NT2/D1 (cell line): ENCODE measurements around the gene CCDC92.
"Not testable (repeated sequence)": the region's sequence is repeated elsewhere in the genome, so short reads cannot be mapped to it uniquely, and the experiment has no call there.

Experiments used
- DNase-seq: peaks from one replicate; pipeline ENCODE4 v3.0.0-alpha.2; 2011; ENCODE audit warnings: low read depth, low spot score
- H3K27me3 ChIP-seq: 2 replicates; pipeline ENCODE4 v1.6.0; 2011; ENCODE audit warnings: mild to moderate bottlenecking; ENCODE audit not compliant: insufficient read length, insufficient read depth
- H3K36me3 ChIP-seq: 2 replicates; pipeline ENCODE4 v1.6.1; 2011; ENCODE audit warnings: mild to moderate bottlenecking, low read length, mixed read lengths; ENCODE audit not compliant: insufficient read depth, insufficient read length
- H3K4me1 ChIP-seq: 2 replicates; pipeline ENCODE4 v1.5.1; 2011; ENCODE audit not compliant: insufficient read depth, insufficient read length
- H3K4me3 ChIP-seq: 2 replicates; pipeline ENCODE4 v1.5.1; 2011; ENCODE audit warnings: low read depth; ENCODE audit not compliant: insufficient read length
- H3K9ac ChIP-seq: 2 replicates; pipeline ENCODE4 v1.6.0; 2011; ENCODE audit warnings: low read depth; ENCODE audit not compliant: insufficient read length
- H3K9me3 ChIP-seq: 2 replicates; pipeline ENCODE4 v1.5.1; 2011; ENCODE audit warnings: mild to moderate bottlenecking, low read length; ENCODE audit not compliant: insufficient read depth
- SUZ12 ChIP-seq: IDR thresholded peaks from 2 replicates; pipeline ENCODE4 v1.6.1; 2011; ENCODE audit not compliant: insufficient read length, insufficient read depth; ENCODE audit errors: extremely low read depth
- YY1 ChIP-seq: IDR thresholded peaks from 2 replicates; pipeline ENCODE4 v1.6.1; 2011; ENCODE audit not compliant: insufficient read length, insufficient read depth
- ZNF274 ChIP-seq: IDR thresholded peaks from 2 replicates; pipeline ENCODE4 v1.6.1; 2011; ENCODE audit warnings: mild to moderate bottlenecking, low read depth, low read length

Gene CCDC92

DNA sequence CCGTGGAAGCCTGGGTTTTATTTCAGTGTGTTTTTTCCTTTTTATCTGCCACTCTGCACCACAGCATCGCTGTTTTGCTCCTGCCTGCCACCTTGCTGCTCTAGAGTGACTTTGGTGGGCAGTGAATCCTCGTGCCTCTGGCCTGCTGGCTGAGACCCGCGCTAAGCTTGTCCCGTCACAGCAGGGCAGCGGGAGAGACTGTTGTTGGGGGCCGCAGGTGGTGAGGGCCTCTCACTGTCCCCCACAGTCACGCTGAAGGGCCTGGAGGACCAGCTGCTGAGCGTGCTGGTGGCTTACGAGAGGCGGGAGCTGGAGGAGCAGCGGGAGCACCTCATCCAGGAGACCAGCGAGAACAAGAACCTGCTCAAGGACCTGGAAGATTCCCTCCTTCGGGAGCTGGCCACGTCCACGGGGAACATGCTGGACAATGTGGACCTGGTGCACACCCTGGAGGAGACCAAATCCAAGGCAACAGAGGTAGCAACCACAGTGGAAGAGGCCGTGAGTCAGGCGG lies 55.2 kb downstream of the CCDC92 start:
- TF ChIP-seq ZNF274 (no peak), YY1 (no peak), SUZ12 (no peak)
- H3K27me3 ChIP-seq, result peaks cover 6% of the 10 kb centered on the region
- H3K4me1 ChIP-seq, result peaks cover 3% of the 10 kb centered on the region
- no peaks in the 10 kb centered on the region for H3K9me3 ChIP-seq
- no peak for DNase-seq
- no peaks in the 10 kb centered on the region for H3K36me3 ChIP-seq
- H3K4me3 ChIP-seq, result no peak overlapping the region
- no peak overlapping the region for H3K9ac ChIP-seq

DNA sequence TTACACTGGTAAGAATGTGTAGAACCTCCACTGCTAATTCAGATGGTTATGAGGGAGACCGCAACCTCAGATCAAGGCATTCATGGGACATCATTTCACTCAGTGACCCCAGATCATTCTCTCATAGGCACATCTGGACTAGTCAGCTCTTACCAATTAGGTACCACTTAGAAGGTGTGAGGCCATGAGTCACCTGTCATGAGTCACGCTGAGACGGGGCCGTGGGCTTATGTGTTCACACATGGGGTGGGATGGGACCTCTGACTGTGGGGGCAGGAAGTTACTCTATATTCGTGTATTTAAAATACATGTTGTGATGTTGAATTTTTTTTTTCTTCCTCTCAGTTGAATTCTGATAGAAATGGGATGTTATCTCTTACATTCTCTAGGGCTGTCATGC lies 55.9 kb downstream of the CCDC92 start:
- Histone ChIP-seq H3K4me3 (no peak overlapping the region), H3K4me1 (peaks cover 3% of the 10 kb centered on the region), H3K9ac (no peak overlapping the region), H3K27me3 (peaks cover 6% of the 10 kb centered on the region), H3K36me3 (no peaks in the 10 kb centered on the region), H3K9me3 (no peaks in the 10 kb centered on the region)
- no peak for DNase-seq
- TF ChIP-seq YY1, result no peak
- TF ChIP-seq ZNF274, result no peak
- no peak for TF ChIP-seq SUZ12

DNA sequence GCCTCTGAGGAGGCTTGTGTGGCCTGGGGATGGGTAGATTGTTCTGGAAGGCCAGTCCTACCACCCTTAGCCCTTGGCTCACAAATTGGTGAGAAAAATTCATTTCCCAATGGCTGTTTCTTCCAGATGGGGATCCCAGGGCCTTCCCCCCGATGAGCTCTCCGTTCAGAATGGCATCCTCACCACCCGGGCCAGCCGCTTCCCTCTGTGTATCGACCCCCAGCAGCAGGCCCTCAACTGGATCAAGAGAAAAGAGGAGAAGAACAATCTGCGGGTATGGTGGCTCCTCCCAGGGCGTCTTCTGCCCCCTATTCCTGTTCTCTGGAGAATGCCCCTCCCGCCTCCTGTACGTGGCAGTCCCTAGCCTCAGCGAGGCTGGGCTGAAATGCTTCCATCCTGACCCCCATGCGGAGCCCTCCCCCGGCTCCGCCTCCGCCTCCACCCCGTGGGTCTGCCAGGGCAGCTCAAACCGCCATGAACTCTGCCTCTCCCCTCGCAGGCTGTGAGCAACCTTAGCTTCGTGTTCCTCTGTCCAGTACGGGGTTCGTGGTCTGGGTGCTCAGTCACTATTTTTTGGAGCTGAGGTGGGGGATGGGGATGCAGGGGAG lies 57.8 kb downstream of the CCDC92 start:
- H3K27me3 ChIP-seq, result peaks cover 6% of the 10 kb centered on the region
- TF ChIP-seq YY1, result no peak
- TF ChIP-seq ZNF274, result no peak
- TF ChIP-seq SUZ12, result no peak
- no peak overlapping the region for H3K4me3 ChIP-seq
- H3K9ac ChIP-seq, result no peak overlapping the region
- H3K4me1 ChIP-seq, result peaks cover 3% of the 10 kb centered on the region
- no peaks in the 10 kb centered on the region for H3K9me3 ChIP-seq
- no peak for DNase-seq
- no peaks in the 10 kb centered on the region for H3K36me3 ChIP-seq

DNA sequence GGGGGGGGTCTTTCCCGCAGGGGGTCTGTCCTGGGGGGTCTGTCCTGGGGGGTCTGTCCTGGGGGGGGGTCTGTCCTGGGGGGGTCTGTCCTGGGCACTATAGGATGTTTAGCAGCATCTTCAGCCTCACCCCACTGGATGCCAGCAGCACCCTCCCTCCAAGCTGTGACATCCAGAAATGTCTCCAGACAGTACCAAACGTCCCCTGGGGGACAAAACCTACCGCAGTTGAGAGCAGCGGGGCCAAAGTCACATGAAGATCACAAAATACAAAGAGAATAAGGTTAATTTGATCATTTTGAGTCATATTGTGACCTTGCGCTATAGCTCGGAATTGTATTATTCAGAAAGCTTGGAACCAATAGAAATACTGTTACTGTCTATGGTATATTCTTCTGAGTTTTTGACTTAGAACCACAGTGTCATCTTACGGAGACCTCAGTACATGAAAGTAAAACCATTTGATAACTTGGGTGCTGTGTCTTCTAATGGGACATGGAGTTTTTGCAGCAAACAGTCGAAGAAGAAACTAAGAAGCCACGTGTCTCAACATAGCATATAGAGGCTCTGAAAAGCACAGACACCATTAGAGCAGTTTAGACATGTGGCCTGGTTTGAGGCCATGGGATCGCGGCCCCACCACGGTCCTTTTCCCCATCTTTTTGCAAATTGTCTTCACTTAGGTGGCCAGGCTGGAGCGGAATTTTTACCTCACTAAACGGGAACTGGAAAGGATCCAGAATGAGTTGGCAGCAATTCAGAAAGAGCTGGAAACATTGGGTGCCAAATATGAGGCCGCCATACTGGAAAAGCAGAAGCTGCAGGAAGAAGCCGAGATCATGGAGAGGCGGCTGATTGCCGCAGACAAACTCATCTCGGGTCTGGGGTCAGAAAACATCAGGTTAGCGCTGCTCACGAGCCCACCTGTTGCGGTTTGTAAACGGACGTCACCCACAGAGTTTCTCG lies 59.9 kb downstream of the CCDC92 start:
- no peak for TF ChIP-seq SUZ12
- no peak for TF ChIP-seq ZNF274
- no peak for TF ChIP-seq YY1
- Histone ChIP-seq H3K4me3 (no peak overlapping the region), H3K4me1 (peaks cover 8% of the 10 kb centered on the region), H3K27me3 (peaks cover 6% of the 10 kb centered on the region), H3K9me3 (no peaks in the 10 kb centered on the region), H3K9ac (no peak overlapping the region), H3K36me3 (no peaks in the 10 kb centered on the region)
- no peak for DNase-seq

DNA sequence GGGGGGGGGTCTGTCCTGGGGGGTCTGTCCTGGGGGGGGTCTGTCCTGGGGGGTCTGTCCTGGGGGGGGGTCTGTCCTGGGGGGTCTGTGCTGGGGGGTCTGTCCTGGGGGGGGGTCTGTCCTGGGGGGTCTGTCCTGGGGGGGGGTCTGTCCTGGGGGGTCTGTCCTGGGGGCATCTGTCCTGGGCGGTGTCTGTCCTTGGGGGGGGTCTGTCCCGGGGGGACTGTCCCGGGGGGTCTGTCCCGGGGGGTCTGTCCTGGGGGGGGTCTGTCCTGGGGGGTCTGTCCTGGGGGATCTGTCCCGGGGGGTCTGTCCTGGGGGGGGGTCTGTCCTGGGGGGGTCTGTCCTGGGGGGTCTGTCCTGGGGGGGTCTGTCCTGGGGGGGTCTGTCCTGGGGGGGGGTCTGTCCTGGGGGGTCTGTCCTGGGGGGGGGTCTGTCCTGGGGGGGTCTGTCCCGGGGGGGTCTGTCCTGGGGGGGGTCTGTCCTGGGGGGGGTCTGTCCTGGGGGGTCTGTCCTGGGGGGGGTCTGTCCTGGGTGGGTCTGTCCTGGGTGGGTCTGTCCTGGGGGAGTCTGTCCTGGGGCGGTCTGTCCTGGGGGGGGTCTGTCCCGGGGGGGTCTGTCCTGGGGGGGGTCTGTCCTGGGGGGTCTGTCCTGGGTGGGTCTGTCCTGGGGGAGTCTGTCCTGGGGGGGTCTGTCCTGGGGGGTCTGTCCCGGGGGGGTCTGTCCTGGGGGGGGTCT lies 60.8 kb downstream of the CCDC92 start:
- H3K9ac ChIP-seq, H3K4me3 ChIP-seq, H3K36me3 ChIP-seq, DNase-seq, H3K9me3 ChIP-seq, H3K27me3 ChIP-seq: not testable (repeated sequence)
- peaks cover 12% of the 10 kb centered on the region for H3K4me1 ChIP-seq

DNA sequence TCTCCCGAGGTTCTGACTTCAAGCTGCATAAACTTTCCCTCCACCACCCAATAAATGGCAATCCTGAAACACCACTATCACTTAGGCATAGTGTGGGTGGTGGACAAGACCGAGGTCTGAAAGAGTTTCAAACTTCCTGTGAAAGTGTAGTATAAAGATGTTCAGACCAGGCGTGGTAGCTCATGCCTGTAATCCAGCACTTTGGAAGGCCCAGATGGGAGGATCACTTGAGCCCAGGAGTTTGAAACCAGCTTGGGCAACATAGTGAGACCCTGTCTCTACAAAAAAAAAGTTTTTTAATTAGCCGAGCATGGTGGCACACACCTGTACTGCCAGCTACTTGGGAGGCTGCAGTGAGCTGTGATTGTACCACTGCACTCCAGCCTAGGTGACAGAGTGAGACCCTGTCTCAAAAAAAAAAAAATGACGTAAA lies 61.9 kb downstream of the CCDC92 start:
- Histone ChIP-seq H3K4me1 (peaks cover 12% of the 10 kb centered on the region), H3K27me3 (peaks cover 3% of the 10 kb centered on the region), H3K9me3 (no peaks in the 10 kb centered on the region), H3K4me3 (no peak overlapping the region), H3K9ac (no peak overlapping the region), H3K36me3 (no peaks in the 10 kb centered on the region)
- DNase-seq, result no peak
- TF ChIP-seq SUZ12 (no peak), ZNF274 (no peak), YY1 (no peak)

DNA sequence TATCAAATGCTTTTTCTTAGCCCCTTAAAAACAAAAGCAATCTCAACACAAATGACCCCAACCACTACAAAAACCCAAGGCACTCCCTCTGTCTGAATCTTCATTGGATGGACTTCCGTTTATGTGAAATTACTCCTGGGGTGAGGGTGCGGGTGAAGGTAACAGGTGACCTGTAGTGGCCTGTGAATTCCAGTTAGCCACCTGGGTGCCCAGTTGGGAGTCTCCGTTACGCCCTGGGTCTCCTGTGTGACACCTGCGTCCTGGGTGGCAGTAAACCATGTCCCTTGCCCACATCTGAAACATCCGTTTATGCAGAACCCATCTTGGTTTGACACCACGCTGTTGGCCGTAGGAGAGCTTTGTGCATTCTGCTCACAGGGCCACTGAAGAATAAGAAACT lies 62.6 kb downstream of the CCDC92 start:
- Histone ChIP-seq H3K4me3 (no peak overlapping the region), H3K4me1 (peaks cover 12% of the 10 kb centered on the region), H3K36me3 (no peaks in the 10 kb centered on the region), H3K9ac (no peak overlapping the region), H3K27me3 (no peaks in the 10 kb centered on the region), H3K9me3 (no peaks in the 10 kb centered on the region)
- no peak for DNase-seq
- no peak for TF ChIP-seq YY1
- TF ChIP-seq SUZ12, result no peak
- TF ChIP-seq ZNF274, result no peak
